HepG2 (cell line): Measurements from ENCODE around the gene CDC42SE1. TPM values are rescaled to one million over a fixed set of nuclear protein-coding genes. Genes with fewer than 3 reads are reported as not detected.

Source experiments
- DR1 ChIP-seq: sonication (generic); formaldehyde crosslinking; IDR thresholded peaks from 2 replicates; pipeline ENCODE4 v1.8.0; 2021; ENCODE audit warnings: mild to moderate bottlenecking, missing genetic modification reagents, inconsistent platforms
- GATAD1 ChIP-seq: IDR thresholded peaks from 2 replicates; pipeline ENCODE4 v1.6.1; 2016; ENCODE audit warnings: missing genetic modification reagents, missing compliant biosample characterization
- GZF1 ChIP-seq: sonication (generic); formaldehyde crosslinking; IDR thresholded peaks from 2 replicates; pipeline ENCODE4 v1.5.1; 2020; ENCODE audit warnings: mild to moderate bottlenecking, missing genetic modification reagents
- JUN ChIP-seq: sonication (generic); formaldehyde crosslinking; IDR thresholded peaks from 2 replicates; pipeline ENCODE4 v1.4.0; 2020; ENCODE audit warnings: mild to moderate bottlenecking, missing genetic modification reagents
- KLF13 ChIP-seq: sonication (generic); formaldehyde crosslinking; IDR thresholded peaks from 2 replicates; pipeline ENCODE4 v1.4.0; 2020; ENCODE audit warnings: mild to moderate bottlenecking, missing genetic modification reagents
- NFE2 ChIP-seq: sonication (generic); formaldehyde crosslinking; IDR thresholded peaks from 2 replicates; pipeline ENCODE4 v1.4.0; 2020; ENCODE audit warnings: missing genetic modification reagents
- RBAK ChIP-seq: sonication (generic); formaldehyde crosslinking; IDR thresholded peaks from 2 replicates; pipeline ENCODE4 v1.5.1; 2020; ENCODE audit warnings: mild to moderate bottlenecking, missing genetic modification reagents
- SOX6 ChIP-seq, 2 experiments: fragments of 450-650 bp in 1 of 2; sonication (generic) in 1 of 2; formaldehyde crosslinking in 1 of 2; IDR thresholded peaks; 2 replicates each; pipeline versions ENCODE4 v1.4.0 to v1.6.1; 2017 to 2020; ENCODE audit warnings: antibody characterized with exemption in 1 of 2, mild to moderate bottlenecking in 1 of 2, missing genetic modification reagents in 1 of 2
- SP140L ChIP-seq: sonication (generic); formaldehyde crosslinking; IDR thresholded peaks from 2 replicates; pipeline ENCODE4 v1.4.0; 2020; ENCODE audit warnings: missing genetic modification reagents, borderline replicate concordance
- ZBTB7A ChIP-seq: sonication (generic); formaldehyde crosslinking; IDR thresholded peaks from 2 replicates; pipeline ENCODE4 v1.8.0; 2022; ENCODE audit warnings: mild to moderate bottlenecking, missing genetic modification reagents
- ZNF788 ChIP-seq: sonication (generic); formaldehyde crosslinking; IDR thresholded peaks from 2 replicates; pipeline ENCODE4 v1.5.0; 2020; ENCODE audit warnings: mild to moderate bottlenecking, missing genetic modification reagents, borderline replicate concordance
- ZNF839 ChIP-seq: sonication (generic); formaldehyde crosslinking; IDR thresholded peaks from 2 replicates; pipeline ENCODE4 v1.4.0; 2020; ENCODE audit warnings: missing genetic modification reagents, mild to moderate bottlenecking, borderline replicate concordance
- polyA plus RNA-seq, 8 experiments: library from polyadenylated mRNA; depleted of rRNA in 3 of 8; stranded (reverse) in 7 of 8; unstranded in 1 of 8; fragments of >200 nt; fragmentation: Illumina TruSeq in 4 of 8; extraction: Trizol in 4 of 8; gene quantifications; 2 replicates each; pipeline versions ENCODE4 v1.2.1 to v1.2.3, GENCODE V29; 2011 to 2016; ENCODE audit warnings: low read depth in 4 of 8, missing spikeins in 1 of 8, mixed read lengths in 1 of 8; ENCODE audit not compliant: insufficient read depth in 1 of 8
- total RNA-seq, 5 experiments: library from RNA; depleted of rRNA; stranded (reverse); fragments of >200 nt; fragmentation: Illumina TruSeq; extraction: Trizol; gene quantifications; 2 replicates each; pipeline ENCODE4 v1.2.3, GENCODE V29; 2016; ENCODE audit warnings: low read depth in 1 of 5
- TF ChIP-seq, protein P1 (sequence below): sonication (generic); formaldehyde crosslinking; IDR thresholded peaks from 2 replicates; pipeline ENCODE4 v1.4.0; 2020; ENCODE audit warnings: missing genetic modification reagents, borderline replicate concordance
- TF ChIP-seq, protein P2 (sequence below): sonication (generic); formaldehyde crosslinking; IDR thresholded peaks from 2 replicates; pipeline ENCODE4 v1.4.0; 2020; ENCODE audit warnings: missing genetic modification reagents
- TF ChIP-seq, protein P3 (sequence below): sonication (generic); formaldehyde crosslinking; IDR thresholded peaks from 2 replicates; pipeline ENCODE4 v1.4.0; 2020; ENCODE audit warnings: missing genetic modification reagents
- TF ChIP-seq, protein P4 (sequence below): sonication (generic); formaldehyde crosslinking; IDR thresholded peaks from 2 replicates; pipeline ENCODE4 v1.5.0; 2020; ENCODE audit warnings: missing genetic modification reagents
- TF ChIP-seq, protein P5 (sequence below): sonication (generic); formaldehyde crosslinking; IDR thresholded peaks from 2 replicates; pipeline ENCODE4 v1.4.0; 2020; ENCODE audit warnings: missing genetic modification reagents

Gene CDC42SE1
- total and polyA plus RNA-seq, 2 of the 13 experiments (the other 11 are each of a cell fraction or from before 2014, with no cell fraction given): 17.6 to 17.9 TPM

DNA sequence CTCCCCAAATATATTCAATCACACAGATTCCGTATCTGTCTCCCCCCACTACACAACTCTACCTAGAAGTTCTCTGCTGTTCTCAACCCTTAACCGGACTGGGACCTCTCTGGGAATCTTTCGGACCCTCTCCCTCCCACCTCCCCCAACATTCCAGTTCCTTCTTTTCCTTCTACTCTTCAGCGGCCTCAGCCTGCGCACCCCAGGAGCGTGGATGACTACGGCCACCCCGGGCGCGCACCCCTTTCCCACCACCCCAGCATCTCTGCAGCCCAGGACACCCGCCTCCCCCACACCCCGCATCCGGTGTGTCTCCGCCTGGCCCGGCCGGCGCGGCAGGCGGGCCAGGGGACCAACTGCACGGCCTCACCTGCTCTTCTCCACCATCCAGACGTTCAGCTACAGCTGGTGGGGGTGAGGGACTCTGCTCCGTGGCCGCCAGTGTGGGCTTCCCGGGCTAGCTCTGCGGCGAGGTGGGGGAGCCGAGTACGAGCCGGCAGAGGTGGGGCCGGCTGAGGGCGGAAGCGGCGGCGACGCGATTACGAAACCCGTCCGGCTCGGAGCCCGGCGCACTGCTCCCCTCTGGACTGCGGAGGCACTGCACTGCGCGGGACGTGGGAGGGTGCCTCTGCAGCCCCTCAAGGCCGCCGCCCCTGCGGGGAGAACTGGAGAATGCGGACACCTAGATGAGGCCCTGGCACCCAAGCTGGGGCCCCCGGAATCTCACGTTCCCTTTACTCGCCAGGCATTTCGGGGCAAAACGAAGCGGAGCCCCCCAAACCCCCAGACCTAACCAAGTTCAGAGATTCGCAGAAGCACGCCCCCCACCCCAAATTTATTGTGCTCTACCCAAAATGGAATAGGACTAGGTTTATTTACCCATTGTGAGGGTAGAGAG lies at the start of gene CDC42SE1 (continued):
- TF ChIP-seq, protein P1, sequence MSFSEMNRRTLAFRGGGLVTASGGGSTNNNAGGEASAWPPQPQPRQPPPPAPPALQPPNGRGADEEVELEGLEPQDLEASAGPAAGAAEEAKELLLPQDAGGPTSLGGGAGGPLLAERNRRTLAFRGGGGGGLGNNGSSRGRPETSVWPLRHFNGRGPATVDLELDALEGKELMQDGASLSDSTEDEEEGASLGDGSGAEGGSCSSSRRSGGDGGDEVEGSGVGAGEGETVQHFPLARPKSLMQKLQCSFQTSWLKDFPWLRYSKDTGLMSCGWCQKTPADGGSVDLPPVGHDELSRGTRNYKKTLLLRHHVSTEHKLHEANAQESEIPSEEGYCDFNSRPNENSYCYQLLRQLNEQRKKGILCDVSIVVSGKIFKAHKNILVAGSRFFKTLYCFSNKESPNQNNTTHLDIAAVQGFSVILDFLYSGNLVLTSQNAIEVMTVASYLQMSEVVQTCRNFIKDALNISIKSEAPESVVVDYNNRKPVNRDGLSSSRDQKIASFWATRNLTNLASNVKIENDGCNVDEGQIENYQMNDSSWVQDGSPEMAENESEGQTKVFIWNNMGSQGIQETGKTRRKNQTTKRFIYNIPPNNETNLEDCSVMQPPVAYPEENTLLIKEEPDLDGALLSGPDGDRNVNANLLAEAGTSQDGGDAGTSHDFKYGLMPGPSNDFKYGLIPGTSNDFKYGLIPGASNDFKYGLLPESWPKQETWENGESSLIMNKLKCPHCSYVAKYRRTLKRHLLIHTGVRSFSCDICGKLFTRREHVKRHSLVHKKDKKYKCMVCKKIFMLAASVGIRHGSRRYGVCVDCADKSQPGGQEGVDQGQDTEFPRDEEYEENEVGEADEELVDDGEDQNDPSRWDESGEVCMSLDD (CRISPR knock-in tag): no peak
- TF ChIP-seq, protein P2, sequence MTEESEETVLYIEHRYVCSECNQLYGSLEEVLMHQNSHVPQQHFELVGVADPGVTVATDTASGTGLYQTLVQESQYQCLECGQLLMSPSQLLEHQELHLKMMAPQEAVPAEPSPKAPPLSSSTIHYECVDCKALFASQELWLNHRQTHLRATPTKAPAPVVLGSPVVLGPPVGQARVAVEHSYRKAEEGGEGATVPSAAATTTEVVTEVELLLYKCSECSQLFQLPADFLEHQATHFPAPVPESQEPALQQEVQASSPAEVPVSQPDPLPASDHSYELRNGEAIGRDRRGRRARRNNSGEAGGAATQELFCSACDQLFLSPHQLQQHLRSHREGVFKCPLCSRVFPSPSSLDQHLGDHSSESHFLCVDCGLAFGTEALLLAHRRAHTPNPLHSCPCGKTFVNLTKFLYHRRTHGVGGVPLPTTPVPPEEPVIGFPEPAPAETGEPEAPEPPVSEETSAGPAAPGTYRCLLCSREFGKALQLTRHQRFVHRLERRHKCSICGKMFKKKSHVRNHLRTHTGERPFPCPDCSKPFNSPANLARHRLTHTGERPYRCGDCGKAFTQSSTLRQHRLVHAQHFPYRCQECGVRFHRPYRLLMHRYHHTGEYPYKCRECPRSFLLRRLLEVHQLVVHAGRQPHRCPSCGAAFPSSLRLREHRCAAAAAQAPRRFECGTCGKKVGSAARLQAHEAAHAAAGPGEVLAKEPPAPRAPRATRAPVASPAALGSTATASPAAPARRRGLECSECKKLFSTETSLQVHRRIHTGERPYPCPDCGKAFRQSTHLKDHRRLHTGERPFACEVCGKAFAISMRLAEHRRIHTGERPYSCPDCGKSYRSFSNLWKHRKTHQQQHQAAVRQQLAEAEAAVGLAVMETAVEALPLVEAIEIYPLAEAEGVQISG (CRISPR knock-in tag): peak; percentile 77
- TF ChIP-seq ZNF839 (CRISPR knock-in tag) (peak; percentile 87; the same call in 1 of the 2 replicates), DR1 (CRISPR knock-in tag) (no peak), NFE2 (CRISPR knock-in tag) (no peak), KLF13 (CRISPR knock-in tag) (no peak), RBAK (CRISPR knock-in tag) (no peak; the same call in 1 of the 2 replicates), SOX6 (IDR thresholded peaks at IDR 0.05) (no peak), SOX6 (CRISPR knock-in tag; IDR thresholded peaks at IDR 0.05) (peak; percentile 67), JUN (CRISPR knock-in tag) (0 out of 2 replicates have a peak, but pooled peaks have one; percentile 21), SP140L (CRISPR knock-in tag) (no peak), ZNF788 (peak; percentile 84), GZF1 (CRISPR knock-in tag) (peak; percentile 56; the same call in 1 of the 2 replicates), GATAD1 (CRISPR knock-in tag) (peak; percentile 79), ZBTB7A (CRISPR knock-in tag) (peak; percentile 86)
- TF ChIP-seq, protein P3, sequence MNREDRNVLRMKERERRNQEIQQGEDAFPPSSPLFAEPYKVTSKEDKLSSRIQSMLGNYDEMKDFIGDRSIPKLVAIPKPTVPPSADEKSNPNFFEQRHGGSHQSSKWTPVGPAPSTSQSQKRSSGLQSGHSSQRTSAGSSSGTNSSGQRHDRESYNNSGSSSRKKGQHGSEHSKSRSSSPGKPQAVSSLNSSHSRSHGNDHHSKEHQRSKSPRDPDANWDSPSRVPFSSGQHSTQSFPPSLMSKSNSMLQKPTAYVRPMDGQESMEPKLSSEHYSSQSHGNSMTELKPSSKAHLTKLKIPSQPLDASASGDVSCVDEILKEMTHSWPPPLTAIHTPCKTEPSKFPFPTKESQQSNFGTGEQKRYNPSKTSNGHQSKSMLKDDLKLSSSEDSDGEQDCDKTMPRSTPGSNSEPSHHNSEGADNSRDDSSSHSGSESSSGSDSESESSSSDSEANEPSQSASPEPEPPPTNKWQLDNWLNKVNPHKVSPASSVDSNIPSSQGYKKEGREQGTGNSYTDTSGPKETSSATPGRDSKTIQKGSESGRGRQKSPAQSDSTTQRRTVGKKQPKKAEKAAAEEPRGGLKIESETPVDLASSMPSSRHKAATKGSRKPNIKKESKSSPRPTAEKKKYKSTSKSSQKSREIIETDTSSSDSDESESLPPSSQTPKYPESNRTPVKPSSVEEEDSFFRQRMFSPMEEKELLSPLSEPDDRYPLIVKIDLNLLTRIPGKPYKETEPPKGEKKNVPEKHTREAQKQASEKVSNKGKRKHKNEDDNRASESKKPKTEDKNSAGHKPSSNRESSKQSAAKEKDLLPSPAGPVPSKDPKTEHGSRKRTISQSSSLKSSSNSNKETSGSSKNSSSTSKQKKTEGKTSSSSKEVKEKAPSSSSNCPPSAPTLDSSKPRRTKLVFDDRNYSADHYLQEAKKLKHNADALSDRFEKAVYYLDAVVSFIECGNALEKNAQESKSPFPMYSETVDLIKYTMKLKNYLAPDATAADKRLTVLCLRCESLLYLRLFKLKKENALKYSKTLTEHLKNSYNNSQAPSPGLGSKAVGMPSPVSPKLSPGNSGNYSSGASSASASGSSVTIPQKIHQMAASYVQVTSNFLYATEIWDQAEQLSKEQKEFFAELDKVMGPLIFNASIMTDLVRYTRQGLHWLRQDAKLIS (CRISPR knock-in tag): no peak
- TF ChIP-seq, protein P4, sequence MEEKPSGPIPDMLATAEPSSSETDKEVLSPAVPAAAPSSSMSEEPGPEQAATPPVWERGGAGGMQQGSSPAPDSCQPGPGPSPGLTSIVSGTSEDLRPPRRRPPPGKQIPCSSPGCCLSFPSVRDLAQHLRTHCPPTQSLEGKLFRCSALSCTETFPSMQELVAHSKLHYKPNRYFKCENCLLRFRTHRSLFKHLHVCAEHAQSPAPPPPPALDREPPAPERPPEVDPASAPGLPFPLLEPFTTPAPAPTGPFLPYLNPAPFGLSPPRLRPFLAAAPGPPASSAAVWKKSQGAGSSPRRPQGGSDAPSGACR (CRISPR knock-in tag): no peak
- TF ChIP-seq, protein P5, sequence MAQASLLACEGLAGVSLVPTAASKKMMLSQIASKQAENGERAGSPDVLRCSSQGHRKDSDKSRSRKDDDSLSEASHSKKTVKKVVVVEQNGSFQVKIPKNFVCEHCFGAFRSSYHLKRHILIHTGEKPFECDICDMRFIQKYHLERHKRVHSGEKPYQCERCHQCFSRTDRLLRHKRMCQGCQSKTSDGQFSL (CRISPR knock-in tag): peak; percentile 76
